Sigmoid colon (tissue), 7 donors: Measurements from ENCODE around the gene ERO1A. TPM values are rescaled to one million over a fixed set of nuclear protein-coding genes. Genes with fewer than 3 reads are reported as not detected.

ENCODE experiments used
- DNase-seq: peaks from one replicate; pipeline ENCODE4 v3.0.0-alpha.2; 2019
- H3K27ac ChIP-seq, 4 donors: fragments of 200-600 bp; sonication (generic); one replicate each; pipeline ENCODE4 v1.5.1; 2016 to 2019; ENCODE audit warnings: mild to moderate bottlenecking in 1 of 4
- H3K27me3 ChIP-seq, 3 donors: fragments of 200-600 bp; sonication (generic); one replicate each; pipeline ENCODE4 v1.5.1; 2019; ENCODE audit warnings: mild to moderate bottlenecking in 1 of 3
- H3K36me3 ChIP-seq, 4 donors: fragments of 200-600 bp; sonication (generic); one replicate each; pipeline ENCODE4 v1.5.1; 2016 to 2019
- H3K4me1 ChIP-seq, 4 donors: fragments of 200-600 bp; sonication (generic); one replicate each; pipeline ENCODE4 v1.5.1; 2017 to 2019
- H3K4me3 ChIP-seq, 4 donors: fragments of 200-600 bp; sonication (generic); one replicate each; pipeline ENCODE4 v1.5.1; 2017 to 2019; ENCODE audit warnings: mild to moderate bottlenecking in 2 of 4, moderate library complexity in 1 of 4
- H3K9me3 ChIP-seq, 4 donors: fragments of 200-600 bp in 3 of 4; sonication (generic) in 3 of 4; one replicate each; pipeline versions ENCODE4 v1.5.1 to v1.6.1; 2013 to 2019
- EP300 ChIP-seq, 4 donors: sonication (generic); formaldehyde crosslinking; IDR thresholded peaks; one replicate each; pipeline ENCODE4 v1.6.1; 2017; ENCODE audit warnings: antibody characterized with exemption in 4 of 4
- POLR2A ChIP-seq, 2 donors: fragments of 450-650 bp; IDR thresholded peaks; one replicate each; pipeline ENCODE4 v1.6.1; 2016; ENCODE audit warnings: antibody characterized with exemption in 2 of 2, mild to moderate bottlenecking in 2 of 2, moderate library complexity in 2 of 2
- POLR2AphosphoS5 ChIP-seq, 4 donors: sonication (generic); formaldehyde crosslinking; IDR thresholded peaks; one replicate each; pipeline ENCODE4 v1.6.1; 2017; ENCODE audit warnings: antibody characterized with exemption in 4 of 4
- WGBS, 2 donors: extraction: QIAGEN DNeasy Blood & Tissue Kit; methylation state at CpG; one replicate each; pipeline ENCODE4 v1.1.7; 2013; 5-methylcytosine and 5-hydroxymethylcytosine counted together
- intact Hi-C: fragments of 100-400 bp; cut with DNase I; formaldehyde crosslinking; loops from one replicate; pipeline ENCODE4 v1.15.1; 2023
- polyA plus RNA-seq, 3 donors: library from polyadenylated mRNA; stranded (reverse); fragments of 200-250 nt; gene quantifications; one replicate each; pipeline ENCODE4 v1.2.3, GENCODE V29; 2013
- total RNA-seq, 4 donors: library from RNA; depleted of rRNA; stranded (reverse); fragments of >200 nt; gene quantifications; one replicate each; pipeline ENCODE4 v1.1.0, GENCODE V29; 2016
- TF ChIP-seq, protein P1 (sequence below), 4 experiments: fragments of 450-650 bp in 3 of 4; fragments of 200-600 bp in 1 of 4; IDR thresholded peaks; one replicate each; pipeline ENCODE4 v1.5.1; 2016 to 2019; ENCODE audit warnings: antibody characterized with exemption in 4 of 4, mild to moderate bottlenecking in 3 of 4, moderate library complexity in 2 of 4
- donor health status: healthy with polysubstance abuse.
- donor health status: Bipolar disorder and iron deficiency.
- donor health status: healthy.

The ERO1A gene
- total and polyA plus RNA-seq, 7 donors = 3.0 to 30.9 (median 27.2) TPM

GRCh38 chr14:52650774-52651173 is 44.6 kb downstream of the ERO1A start:
- TF ChIP-seq POLR2AphosphoS5 (IDR thresholded peaks at IDR 0.05) = no peak
- no peak for TF ChIP-seq EP300 (IDR thresholded peaks at IDR 0.05)
- TF ChIP-seq POLR2A (IDR thresholded peaks at IDR 0.05) = no peak
- TF ChIP-seq, protein P1, sequence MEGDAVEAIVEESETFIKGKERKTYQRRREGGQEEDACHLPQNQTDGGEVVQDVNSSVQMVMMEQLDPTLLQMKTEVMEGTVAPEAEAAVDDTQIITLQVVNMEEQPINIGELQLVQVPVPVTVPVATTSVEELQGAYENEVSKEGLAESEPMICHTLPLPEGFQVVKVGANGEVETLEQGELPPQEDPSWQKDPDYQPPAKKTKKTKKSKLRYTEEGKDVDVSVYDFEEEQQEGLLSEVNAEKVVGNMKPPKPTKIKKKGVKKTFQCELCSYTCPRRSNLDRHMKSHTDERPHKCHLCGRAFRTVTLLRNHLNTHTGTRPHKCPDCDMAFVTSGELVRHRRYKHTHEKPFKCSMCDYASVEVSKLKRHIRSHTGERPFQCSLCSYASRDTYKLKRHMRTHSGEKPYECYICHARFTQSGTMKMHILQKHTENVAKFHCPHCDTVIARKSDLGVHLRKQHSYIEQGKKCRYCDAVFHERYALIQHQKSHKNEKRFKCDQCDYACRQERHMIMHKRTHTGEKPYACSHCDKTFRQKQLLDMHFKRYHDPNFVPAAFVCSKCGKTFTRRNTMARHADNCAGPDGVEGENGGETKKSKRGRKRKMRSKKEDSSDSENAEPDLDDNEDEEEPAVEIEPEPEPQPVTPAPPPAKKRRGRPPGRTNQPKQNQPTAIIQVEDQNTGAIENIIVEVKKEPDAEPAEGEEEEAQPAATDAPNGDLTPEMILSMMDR (IDR thresholded peaks at IDR 0.05) = no peak
- H3K4me1 ChIP-seq = no peaks in the 10 kb centered on the region
- H3K27ac ChIP-seq = no peak overlapping the region
- intact Hi-C loops = no loop called here
- no peak for DNase-seq
- H3K9me3 ChIP-seq = no peaks in the 10 kb centered on the region
- peaks cover 0 to 60% (median 7%) of the 10 kb centered on the region in 4 donors for H3K36me3 ChIP-seq
- H3K4me3 ChIP-seq = no peak overlapping the region
- no peaks in the 10 kb centered on the region for H3K27me3 ChIP-seq
- WGBS, 2 donors = 79 to 81% methylated on average over 6 of the region's 6 CpGs

DNA sequence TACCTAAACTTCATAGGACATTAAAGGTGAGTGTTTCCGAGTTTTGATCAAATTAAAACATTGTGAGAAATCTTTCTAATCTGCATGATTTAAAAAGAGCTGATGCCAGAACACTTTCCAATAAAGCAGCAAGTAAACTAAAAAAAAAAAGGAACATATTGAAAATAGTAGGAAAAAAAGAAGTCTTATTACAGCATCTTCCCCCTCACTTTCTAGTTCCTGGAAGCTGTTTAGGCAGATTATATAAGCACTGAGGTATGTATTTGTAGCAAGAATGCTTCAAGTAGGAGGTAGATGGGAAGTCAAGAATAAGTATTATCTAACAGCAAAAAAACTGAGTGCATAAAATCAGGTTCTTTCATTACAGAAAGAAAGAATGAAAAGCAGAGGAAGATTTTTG is 45.8 kb downstream of the ERO1A start:
- WGBS, 2 donors = 95 to 97% methylated on average over 1 of the region's 1 CpG
- TF ChIP-seq POLR2A (IDR thresholded peaks at IDR 0.05) (no peak), POLR2AphosphoS5 (IDR thresholded peaks at IDR 0.05) (no peak)
- TF ChIP-seq, protein P1 (IDR thresholded peaks at IDR 0.05) = no peak
- Histone ChIP-seq H3K4me3 (no peak overlapping the region), H3K27ac (no peak overlapping the region), H3K4me1 (no peaks in the 10 kb centered on the region), H3K27me3 (no peaks in the 10 kb centered on the region), H3K36me3 (peaks cover 0 to 62% (median 7%) of the 10 kb centered on the region in 4 donors), H3K9me3 (no peaks in the 10 kb centered on the region)
- intact Hi-C loops = no loop called here
- no peak for DNase-seq

DNA sequence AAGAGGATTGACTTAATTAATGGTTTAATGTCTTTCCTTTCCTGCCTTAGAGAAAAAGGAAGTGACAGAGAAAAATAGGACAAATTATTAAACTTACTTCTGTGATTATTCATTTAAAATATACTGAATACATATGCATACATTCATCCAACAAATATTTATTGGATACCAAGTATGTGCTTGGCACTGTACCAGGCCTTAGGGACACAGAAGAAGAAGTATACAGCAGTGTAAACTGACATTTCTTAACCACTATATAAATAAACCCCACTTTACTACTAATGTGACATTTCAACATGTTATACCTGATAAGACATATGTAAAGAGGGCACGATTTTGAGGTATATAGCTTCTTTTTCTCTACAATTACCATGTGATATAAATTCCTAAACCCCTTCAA is 53.6 kb downstream of the ERO1A start:
- DNase-seq = no peak
- Histone ChIP-seq H3K27me3 (no peaks in the 10 kb centered on the region), H3K9me3 (no peaks in the 10 kb centered on the region), H3K4me1 (no peaks in the 10 kb centered on the region), H3K27ac (no peak overlapping the region), H3K4me3 (no peak overlapping the region), H3K36me3 (peaks cover 0 to 49% (median 8%) of the 10 kb centered on the region in 4 donors)
- WGBS, 2 donors = 98% methylated on average over 1 of the region's 1 CpG
- intact Hi-C loops = no loop called here
- no peak for TF ChIP-seq POLR2A (IDR thresholded peaks at IDR 0.05)

DNA sequence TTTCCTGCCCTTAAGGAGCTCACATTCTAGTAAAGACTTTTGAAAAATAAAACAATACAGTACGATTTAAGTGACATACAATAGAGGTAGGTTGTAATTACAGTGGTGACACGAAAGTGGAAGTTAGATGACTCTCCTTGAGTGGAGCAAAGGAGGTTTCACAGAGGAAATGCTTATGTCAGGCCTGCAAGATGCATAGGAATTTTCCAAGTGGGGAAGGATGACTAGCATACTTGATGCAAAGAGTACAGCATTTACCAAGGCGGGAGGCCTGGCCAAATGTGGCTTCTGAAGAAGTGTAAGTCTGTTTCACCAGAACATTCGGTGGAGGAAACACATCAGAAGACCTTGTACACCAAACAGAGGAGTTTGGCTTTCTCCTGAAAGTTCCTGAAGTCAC is 55.2 kb downstream of the ERO1A start:
- TF ChIP-seq EP300 (IDR thresholded peaks at IDR 0.05) = no peak
- no peak for DNase-seq
- H3K27ac ChIP-seq = no peak overlapping the region
- H3K4me1 ChIP-seq = no peaks in the 10 kb centered on the region
- WGBS, 2 donors = 94 to 95% methylated on average over 4 of the region's 4 CpGs
- H3K27me3 ChIP-seq = no peaks in the 10 kb centered on the region
- peaks cover 0 to 36% (median 8%) of the 10 kb centered on the region in 4 donors for H3K36me3 ChIP-seq
- intact Hi-C loops = no loop called here
- H3K9me3 ChIP-seq = no peaks in the 10 kb centered on the region
- H3K4me3 ChIP-seq = no peak overlapping the region

- Histone ChIP-seq H3K4me3 (no peak overlapping the region), H3K9me3 (no peaks in the 10 kb centered on the region), H3K27me3 (no peaks in the 10 kb centered on the region), H3K4me1 (no peaks in the 10 kb centered on the region), H3K36me3 (no peaks in the 10 kb centered on the region), H3K27ac (no peak overlapping the region)
- WGBS, 2 donors = 90 to 91% methylated on average over 1 of the region's 1 CpG
- intact Hi-C loops = no loop called here
- no peak for DNase-seq
- no peak for TF ChIP-seq POLR2A (IDR thresholded peaks at IDR 0.05)
- no peak for TF ChIP-seq EP300 (IDR thresholded peaks at IDR 0.05)
- TF ChIP-seq, protein P1 (IDR thresholded peaks at IDR 0.05) = no peak
- TF ChIP-seq POLR2AphosphoS5 (IDR thresholded peaks at IDR 0.05) = no peak
These were observed 75.7 kb downstream of the ERO1A start for GRCh38 chr14:52619687-52620086.

- no peak for DNase-seq
- Histone ChIP-seq H3K4me1 (no peaks in the 10 kb centered on the region), H3K27ac (no peak overlapping the region), H3K36me3 (no peaks in the 10 kb centered on the region), H3K4me3 (no peak overlapping the region), H3K9me3 (no peaks in the 10 kb centered on the region), H3K27me3 (no peaks in the 10 kb centered on the region)
- TF ChIP-seq POLR2AphosphoS5 (IDR thresholded peaks at IDR 0.05) (no peak), POLR2A (IDR thresholded peaks at IDR 0.05) (no peak), EP300 (IDR thresholded peaks at IDR 0.05) (no peak)
- TF ChIP-seq, protein P1 (IDR thresholded peaks at IDR 0.05) = no peak
- intact Hi-C loops = no loop called here
- 79 to 95% methylated on average over 3 of the region's 3 CpGs for WGBS, 2 donors
These were observed 76.8 kb downstream of the ERO1A start for GRCh38 chr14:52618602-52619001.
